ENCODE results near the gene NID1.
"Not testable (repeated sequence)": the region's sequence is repeated elsewhere in the genome, so short reads cannot be mapped to it uniquely, and the experiment has no call there.

The NID1 gene

GRCh38 chr1:236029428-236029940 lies 35.4 kb downstream of the NID1 start:
- no peak for DNase-seq (ENCODE audit: extremely low read depth in 1 of 2, low read depth in 1 of 2)

DNA sequence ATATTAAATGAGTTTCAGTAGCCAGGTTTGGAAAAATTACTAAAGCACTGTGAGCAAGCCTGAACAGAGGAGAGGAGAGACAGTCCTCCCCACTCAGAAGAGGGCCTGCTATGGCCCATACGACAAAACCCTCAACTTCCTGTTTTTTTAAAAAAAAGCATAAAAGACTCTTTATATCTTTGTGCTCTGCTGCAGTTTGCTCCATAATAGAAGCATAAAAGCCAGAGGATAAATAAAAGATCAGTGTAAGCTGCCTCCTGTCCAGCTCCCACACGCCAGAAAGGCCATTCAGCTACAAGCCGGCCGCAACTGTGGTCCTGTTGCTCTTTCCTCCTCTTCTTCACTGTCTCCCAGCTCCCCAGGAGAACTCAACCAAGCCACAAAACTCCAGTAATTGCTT lies 37.8 kb downstream of the NID1 start:
- no peak for DNase-seq (ENCODE audit: extremely low read depth in 1 of 2, low read depth in 1 of 2)

DNA sequence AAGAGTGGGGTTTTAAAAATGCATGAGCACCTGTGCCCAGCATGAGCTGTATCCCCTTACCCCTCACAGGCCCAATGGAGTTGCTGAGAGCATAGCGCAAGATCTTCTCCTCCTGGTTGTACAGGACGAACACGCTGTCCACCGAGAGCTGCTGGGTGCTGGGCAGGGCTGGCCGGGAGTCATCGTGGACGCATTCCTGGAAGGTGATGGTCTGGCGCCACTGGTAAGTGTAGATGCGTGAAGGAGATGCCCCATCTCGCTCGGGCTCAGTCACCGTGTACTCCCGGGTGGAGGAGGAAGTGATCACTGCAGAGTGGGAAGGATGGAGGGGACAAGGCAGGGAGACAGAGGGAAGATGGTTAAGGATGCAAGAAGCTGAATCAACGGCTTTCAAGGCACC lies 39.1 kb downstream of the NID1 start:
- no peak for DNase-seq (ENCODE audit: extremely low read depth in 1 of 2, low read depth in 1 of 2)

DNA sequence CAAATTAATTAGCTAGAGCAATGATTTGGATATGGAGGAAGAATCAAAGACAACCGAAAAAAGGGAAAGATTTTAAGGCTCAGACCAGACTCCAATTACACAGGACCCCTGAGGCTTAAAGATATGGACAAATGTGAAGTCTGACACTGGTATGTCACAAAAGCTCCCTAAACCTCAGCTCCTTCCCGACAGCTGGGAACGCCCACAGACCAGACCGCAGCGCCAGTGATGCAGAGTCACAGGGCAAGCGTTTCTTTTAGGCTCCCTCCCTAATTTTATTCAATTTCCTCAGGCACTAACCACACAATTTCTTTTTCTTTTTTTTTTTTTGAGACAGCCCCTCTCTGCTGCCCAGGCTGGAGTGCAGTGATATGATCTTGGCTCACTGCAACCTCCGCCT lies 40.2 kb downstream of the NID1 start:
- DNase-seq (ENCODE audit: extremely low read depth in 1 of 2, low read depth in 1 of 2), result no peak

GRCh38 chr1:236023926-236024565 lies 40.8 kb downstream of the NID1 start:
- no peak for DNase-seq (ENCODE audit: extremely low read depth in 1 of 2, low read depth in 1 of 2)

GRCh38 chr1:236021424-236022135 lies 43.3 kb downstream of the NID1 start:
- DNase-seq (ENCODE audit: extremely low read depth in 1 of 2, low read depth in 1 of 2), result no peak

GRCh38 chr1:236020359-236021219 lies 44.3 kb downstream of the NID1 start:
- DNase-seq (ENCODE audit: extremely low read depth in 1 of 2, low read depth in 1 of 2), result no peak

DNA sequence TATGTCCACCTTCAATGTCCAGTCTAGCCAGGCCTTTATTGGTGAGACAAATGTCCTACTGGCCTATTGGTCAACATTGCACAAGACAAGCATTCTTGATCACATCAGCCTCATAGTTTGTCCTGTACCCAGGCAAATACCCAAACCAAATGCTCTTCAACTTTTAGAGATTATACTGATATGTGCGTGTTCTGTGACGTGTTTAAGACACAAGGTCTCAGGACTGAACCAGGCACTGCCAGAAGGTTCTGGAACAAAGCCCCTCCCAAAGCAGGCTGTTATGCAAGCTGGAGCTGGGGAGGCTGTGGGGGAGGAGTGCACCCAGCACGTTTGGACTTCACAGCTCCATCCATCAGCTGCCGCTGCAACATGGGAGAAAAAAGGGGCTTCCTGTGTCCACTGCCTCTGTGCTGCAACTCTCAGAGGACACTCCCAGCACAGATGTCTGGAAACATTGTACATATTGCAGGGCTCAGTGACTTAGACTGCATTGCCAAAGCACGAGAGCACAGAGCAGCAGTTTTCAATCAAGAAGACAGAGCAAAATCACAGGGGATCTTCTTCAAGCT lies 45.9 kb downstream of the NID1 start:
- no peak for DNase-seq (ENCODE audit: extremely low read depth in 1 of 2, low read depth in 1 of 2)

- DNase-seq (ENCODE audit: extremely low read depth in 1 of 2, low read depth in 1 of 2), result no peak
Observed at GRCh38 chr1:236016782-236017400, 48.0 kb downstream of the NID1 start.

- DNase-seq (ENCODE audit: extremely low read depth in 1 of 2, low read depth in 1 of 2), result no peak
Observed at GRCh38 chr1:236016083-236016482, 48.8 kb downstream of the NID1 start.

- DNase-seq (ENCODE audit: extremely low read depth in 1 of 2, low read depth in 1 of 2), result no peak
Observed at GRCh38 chr1:236015539-236015938, 49.4 kb downstream of the NID1 start.

DNA sequence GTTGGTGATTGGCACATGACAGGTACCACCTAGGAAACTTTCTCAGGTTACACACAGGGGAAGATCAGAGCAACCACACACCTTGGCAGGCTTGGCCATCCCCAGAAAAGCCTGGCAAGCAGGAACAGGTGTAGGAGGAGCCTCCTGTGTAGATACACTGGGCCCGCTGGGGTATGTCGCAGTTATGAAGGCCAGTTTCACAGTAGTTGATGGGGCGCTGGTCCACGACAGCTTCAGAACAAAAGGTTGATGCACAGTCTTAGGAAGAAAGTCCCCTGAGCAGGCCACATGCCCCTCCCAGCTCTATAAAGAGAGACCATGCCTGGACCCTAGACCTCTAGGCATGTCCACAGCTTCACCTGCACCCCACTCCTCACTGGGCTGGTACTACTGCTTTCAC lies 51.6 kb downstream of the NID1 start:
- DNase-seq (ENCODE audit: extremely low read depth in 1 of 2, low read depth in 1 of 2), result no peak

DNA sequence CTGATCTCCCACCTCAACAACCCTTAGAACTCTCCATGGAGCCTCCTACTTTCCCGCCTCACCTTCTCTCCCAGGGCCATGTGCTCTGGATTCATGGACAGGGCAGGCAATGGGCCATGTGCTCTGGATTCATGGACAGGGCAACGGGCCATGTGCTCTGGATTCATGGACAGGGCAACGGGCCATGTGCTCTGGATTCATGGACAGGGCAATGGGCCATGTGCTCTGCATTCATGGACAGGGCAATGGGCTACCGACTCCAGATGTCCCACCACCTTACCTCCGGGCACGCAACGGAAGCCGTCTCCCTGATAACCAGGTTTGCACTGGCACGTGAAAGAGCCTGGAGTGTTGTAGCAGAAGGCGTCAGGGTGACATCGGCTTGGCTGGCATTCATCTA lies 53.2 kb downstream of the NID1 start:
- no peak for DNase-seq (ENCODE audit: extremely low read depth in 1 of 2, low read depth in 1 of 2)

DNA sequence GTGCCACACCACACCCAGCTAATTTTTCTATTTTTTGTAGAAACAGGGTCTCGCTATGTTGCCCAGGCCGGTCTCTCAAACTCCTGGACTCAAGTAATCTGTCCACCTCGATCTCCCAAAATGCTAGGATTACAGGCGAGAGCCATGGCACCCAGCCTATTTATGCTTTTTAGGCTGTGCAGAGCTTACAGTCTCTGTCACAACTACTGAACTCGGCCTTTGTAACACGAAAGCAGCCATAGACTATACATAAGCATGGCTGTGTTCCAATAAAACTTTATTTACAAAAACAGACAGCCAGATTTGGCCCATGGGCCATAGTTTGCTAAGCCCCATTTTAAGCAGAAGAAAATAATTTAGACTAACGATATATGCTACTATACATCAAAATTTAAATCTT lies 54.4 kb downstream of the NID1 start:
- no peak for DNase-seq (ENCODE audit: extremely low read depth in 1 of 2, low read depth in 1 of 2)

- DNase-seq (ENCODE audit: extremely low read depth in 1 of 2, low read depth in 1 of 2), result no peak
Observed at GRCh38 chr1:236009857-236010256, 55.0 kb downstream of the NID1 start.

- no peak for DNase-seq (ENCODE audit: extremely low read depth in 1 of 2, low read depth in 1 of 2)
Observed at GRCh38 chr1:236009191-236009590, 55.7 kb downstream of the NID1 start.

DNA sequence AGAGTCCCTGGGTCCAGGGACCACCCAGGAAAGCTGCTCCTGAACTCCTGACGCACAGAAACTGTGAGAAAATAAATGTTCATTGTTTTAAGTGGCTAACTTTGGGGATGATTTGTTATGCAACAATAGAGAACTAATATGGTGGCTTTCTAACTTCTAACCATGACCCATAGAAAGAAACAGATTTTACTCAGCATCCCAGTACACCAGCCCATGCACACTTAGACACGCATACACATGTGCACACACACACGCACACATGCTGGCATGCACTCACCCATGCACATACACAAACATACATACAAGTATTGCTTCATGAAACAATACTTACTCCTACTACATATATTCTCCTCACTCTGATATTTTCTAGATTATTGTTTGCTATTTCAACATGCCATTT lies 57.1 kb downstream of the NID1 start:
- no peak for DNase-seq (ENCODE audit: extremely low read depth in 1 of 2, low read depth in 1 of 2)

DNA sequence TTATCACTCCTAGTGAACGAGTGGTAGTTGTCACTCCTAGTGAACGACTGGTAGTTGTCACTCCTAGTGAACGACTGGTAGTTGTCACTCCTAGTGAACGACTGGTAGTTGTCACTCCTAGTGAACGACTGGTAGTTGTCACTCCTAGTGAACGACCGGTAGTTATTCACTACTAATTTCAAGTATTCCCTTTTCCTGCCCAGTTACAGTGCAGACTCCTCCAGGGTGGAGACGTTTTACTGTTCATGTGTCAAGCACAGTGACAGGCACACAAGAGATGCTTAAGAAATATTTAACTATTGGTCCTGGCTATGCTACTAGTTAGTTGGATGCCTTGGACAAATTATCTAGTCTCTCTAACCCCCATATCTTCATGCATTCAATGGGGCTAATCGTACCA lies 61.8 kb downstream of the NID1 start:
- not testable (repeated sequence) for DNase-seq (ENCODE audit: extremely low read depth in 1 of 2, low read depth in 1 of 2)

GRCh38 chr1:236002572-236002971 lies 62.3 kb downstream of the NID1 start:
- no peak for DNase-seq (ENCODE audit: extremely low read depth in 1 of 2, low read depth in 1 of 2)

GRCh38 chr1:236002025-236002390 lies 62.9 kb downstream of the NID1 start:
- DNase-seq (ENCODE audit: extremely low read depth in 1 of 2, low read depth in 1 of 2), result no peak

- DNase-seq (ENCODE audit: extremely low read depth in 1 of 2, low read depth in 1 of 2), result no peak
Observed at GRCh38 chr1:236000781-236001180, 64.1 kb downstream of the NID1 start.
